Left renal pelvis (tissue), 4 donors: ENCODE measurements around the gene NUDT8. TPM values are rescaled to one million over a fixed set of nuclear protein-coding genes. Genes with fewer than 3 reads are reported as not detected.
"Not testable (repeated sequence)": the region's sequence is repeated elsewhere in the genome, so short reads cannot be mapped to it uniquely, and the experiment has no call there.

Experiments
- DNase-seq, 4 donors: peaks; one replicate each; pipeline ENCODE4 v3.0.0-alpha.2; 2013; ENCODE audit warnings: low read depth in 4 of 4, low spot score in 3 of 4
- polyA plus RNA-seq, 4 donors: library from polyadenylated mRNA; unstranded; fragments of 120-200 nt; gene quantifications; one replicate each; pipeline ENCODE4 v1.2.1, GENCODE V29; 2013; ENCODE audit not compliant: insufficient read length in 4 of 4

Gene NUDT8
- polyA plus RNA-seq, 4 donors: 3.6 to 10.1 (median 4.1) TPM

GRCh38 chr11:67644042-67644441 lies 14.3 kb upstream of the NUDT8 start:
- no peak for DNase-seq

- no peak for DNase-seq
Observed at GRCh38 chr11:67642173-67643120, 12.7 kb upstream of the NUDT8 start.

- no peak for DNase-seq
Observed at GRCh38 chr11:67641338-67642172, 11.8 kb upstream of the NUDT8 start.

DNA sequence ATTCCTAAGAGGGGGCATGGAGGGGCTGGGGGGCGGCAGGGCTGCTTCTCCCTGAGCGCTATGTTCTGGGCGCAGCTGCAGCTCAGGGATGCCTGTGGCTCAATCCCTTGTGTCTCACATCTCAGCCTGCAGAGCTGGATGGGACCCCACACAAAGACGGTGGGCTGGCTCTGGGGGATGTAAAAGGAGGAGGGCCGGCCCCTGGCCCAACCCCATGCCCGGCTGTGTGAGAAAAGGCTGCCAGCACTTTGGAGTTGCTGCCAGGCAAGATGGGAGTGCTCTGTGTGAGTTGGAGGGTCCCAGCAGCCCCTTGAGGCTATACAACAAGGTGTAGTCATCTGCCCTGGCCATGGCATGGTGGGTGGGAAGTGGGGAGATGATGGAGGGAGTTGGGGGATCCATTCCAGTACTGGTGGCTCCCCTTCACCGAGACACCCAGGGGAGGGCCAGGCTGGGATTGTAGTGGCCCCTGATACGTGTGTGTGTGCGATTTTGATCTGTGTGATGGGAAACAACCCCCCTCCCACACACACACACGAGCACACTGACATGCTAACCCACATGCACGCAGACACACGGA lies 11.1 kb upstream of the NUDT8 start:
- DNase-seq: no peak

DNA sequence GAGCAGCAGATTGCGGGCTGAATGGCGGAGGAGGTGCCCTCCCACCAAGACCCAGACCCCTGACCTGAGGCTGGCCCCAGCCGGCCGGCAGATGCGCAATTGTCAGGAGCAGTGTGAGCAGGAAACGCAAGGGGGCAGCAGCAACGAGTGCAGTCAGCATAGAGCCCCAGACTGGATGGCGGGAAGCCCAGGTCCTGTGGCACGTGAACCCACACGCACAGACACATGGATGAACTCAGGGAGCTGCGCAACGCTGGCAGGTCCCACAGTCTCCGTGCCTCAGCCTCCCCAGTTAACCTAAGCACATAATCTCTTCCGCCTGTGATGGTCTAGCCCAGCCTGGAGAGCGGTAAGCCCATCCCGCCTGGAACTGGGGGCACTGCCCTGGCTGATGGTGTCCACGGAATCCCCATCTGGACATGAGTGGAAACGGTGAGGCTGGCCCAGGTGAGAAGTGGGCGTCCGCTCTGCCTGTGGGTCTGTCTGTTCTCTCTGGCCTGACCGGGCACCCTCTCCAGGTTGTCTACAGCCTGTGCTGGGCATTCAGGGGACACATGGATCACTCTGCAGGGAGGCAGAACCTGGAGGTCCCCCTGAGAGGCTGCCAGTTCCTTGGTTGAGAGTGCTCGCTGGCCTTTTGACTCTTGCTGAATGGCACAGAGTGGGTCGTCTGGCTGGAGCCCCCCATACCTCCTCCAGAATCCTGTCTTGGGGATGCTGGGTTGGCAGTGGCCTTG lies 10.5 kb upstream of the NUDT8 start:
- DNase-seq: no peak

- DNase-seq: no peak
Observed at GRCh38 chr11:67639438-67639859, 9.7 kb upstream of the NUDT8 start, which contains the start of gene TBX10. Gene TBX10 (minus strand): TSS chr11:67639763. CDS start chr11:67639472, 291 bp downstream.

GRCh38 chr11:67638535-67639437 lies 9.0 kb upstream of the NUDT8 start:
- no peak for DNase-seq

DNA sequence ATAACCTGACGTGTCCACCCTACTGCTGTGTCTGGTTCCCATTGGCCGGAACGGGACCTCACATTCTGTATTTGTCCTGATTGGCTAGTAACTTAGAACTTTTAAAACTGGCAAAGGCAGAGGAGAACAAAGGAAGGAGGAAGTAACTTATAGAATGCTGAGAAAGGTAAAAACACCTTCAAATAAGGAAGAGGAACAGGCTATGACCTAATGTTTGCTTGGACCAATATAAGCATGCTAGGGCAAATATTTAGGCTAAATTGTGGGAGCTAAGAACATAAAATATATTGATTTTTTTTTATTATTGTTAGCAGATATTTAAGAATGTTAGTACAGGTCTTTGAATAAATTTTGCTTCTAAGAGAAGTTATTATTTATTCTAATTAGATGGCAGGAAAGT lies 7.7 kb upstream of the NUDT8 start:
- DNase-seq: not testable (repeated sequence)

DNA sequence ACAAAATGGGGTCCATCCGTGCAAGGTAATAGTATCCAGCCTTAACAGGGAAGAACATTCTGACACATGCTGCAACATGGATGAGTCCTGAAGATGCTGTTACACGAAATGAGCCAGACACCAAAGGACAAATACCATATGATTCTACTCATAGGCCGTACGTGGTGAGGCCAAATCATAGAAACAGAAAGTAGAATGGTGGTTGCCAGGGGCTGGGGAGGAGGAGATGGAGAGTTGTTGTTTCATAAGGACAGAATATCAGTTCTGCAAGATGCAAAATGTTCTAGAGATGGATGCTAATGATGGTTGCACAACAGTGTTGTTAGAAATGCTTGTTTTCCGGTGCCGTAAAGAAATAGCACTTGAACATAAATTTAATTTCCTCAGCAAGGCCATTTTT lies 7.2 kb upstream of the NUDT8 start:
- no peak for DNase-seq

- DNase-seq: no peak
Observed at GRCh38 chr11:67635231-67635521, 5.4 kb upstream of the NUDT8 start.

DNA sequence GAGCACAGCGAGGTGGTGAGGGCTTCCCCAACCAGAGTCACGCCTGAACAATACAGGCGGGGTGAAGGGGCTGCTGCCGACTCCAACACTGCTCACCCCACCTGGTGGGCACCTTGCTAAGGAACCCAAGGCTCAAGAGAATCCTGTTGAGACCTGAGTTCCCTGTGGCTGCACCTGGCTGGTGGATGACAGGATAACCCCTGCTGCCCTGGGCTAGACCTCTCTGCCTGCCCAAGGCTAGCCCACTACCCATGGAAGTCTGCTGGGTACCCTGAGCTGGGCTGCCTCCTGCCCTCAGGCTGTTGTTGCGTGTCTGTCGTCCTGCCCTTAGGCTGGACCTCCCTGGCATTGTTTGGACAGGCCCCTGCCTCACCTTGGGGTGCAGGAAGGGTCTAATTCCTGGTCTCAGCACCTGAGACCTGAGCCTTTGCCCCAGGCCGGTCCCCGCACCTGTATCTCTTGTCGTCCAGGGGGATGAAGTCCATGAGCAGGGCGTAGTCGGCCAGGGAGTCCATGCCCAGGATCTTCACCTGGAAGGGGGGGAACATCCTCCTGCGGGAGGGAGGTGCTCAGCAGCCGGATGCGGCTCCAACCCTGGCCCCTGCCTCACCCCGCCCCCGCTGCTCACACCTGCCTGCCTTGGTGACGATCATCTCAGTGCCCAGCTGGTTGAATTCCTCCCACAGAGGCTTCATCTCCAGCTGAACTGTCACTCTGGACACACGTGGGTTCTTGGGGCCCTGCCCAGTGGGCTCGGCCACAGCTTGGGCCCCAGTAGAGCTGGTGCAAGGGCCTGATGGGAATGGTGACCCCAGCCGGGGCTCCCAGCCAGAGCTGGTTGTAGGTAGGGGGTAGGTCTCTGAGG lies 4.9 kb upstream of the NUDT8 start:
- DNase-seq: no peak

DNA sequence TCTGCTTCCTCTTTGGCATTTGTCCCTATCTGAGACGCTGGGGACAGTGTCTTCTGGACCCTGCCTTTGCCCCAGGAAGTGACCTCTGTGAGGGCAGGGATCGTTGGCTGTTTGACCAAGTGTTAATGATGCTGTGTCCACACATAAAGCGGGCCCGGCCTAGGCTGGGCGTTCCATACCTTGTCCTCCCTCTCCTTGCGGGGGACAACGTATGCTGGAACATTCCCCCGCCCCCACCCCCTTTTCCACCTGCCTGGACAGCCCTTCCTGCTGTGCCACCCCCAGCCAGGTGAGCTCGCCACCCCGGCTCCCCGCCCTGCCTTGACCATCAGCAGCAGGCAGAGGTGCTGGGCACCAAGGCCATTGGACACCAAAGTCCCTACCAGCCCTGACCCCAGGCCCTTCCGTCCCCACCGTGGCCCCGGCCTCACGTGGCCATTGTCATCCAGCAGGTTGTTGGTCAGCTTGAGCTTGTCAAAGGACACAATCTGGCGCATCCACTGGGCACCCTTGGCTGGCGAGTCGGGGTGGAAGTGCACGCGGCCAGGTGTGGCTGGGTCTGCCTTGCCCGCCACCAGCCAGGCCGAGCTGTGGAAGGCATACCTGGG lies 4.1 kb upstream of the NUDT8 start:
- no peak for DNase-seq

GRCh38 chr11:67632982-67633755 lies 3.4 kb upstream of the NUDT8 start:
- no peak for DNase-seq

- DNase-seq: no peak
Observed at GRCh38 chr11:67632175-67632981, 2.6 kb upstream of the NUDT8 start.

DNA sequence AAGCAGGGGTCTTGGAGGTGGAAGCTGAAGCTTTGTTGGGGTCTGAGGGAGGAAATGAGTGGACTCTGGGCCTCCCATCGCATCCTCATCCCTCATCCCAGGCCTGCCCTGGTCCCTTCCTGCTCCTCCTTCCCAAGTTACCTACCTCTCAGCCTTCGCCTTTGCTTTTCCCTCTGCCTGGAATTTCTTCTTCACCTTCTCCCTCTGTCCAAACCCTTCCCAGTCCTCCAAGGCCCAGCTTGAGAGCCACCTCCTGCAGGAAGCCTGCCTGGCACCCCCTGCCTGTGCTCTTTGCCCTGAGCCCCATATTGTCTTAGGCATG lies 2.1 kb upstream of the NUDT8 start:
- DNase-seq: no peak

DNA sequence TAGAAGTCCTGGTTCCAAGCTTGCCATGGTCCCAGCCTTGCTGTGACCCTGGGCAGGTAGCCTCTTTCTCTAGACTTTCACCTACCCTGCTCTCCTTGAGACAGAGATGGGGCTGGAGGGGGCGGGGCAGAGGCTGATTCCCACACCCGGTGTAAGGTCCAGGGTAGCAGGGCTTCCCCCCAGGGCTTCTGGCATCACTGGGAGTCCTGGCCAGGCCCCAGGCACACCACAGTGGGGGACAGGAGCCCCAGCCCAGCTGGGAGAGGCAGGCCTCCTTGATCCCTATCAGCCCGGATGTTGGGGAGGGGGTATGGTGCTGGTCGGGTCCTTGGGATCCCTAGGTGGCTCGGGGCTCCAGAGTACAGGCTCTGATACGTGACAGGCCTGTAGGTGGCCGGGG lies 1.7 kb upstream of the NUDT8 start:
- no peak for DNase-seq

DNA sequence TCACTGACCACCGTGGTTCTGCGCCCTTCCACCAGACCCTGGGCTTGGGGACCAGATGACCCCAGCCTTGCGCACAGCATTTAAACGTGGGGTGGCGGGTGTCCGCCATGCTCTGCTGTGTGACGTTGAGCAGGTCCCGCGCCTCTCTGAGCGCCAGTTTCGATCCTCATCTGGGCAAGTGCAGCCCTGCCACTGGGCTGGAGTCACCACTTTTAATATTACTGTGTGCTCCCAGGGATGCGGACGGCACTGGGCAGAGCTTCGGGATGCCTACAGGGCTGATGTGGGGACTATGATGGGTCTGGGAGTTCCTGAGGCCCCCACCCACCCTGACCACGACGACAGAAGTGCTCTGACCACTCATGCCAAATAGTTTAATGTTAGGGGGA lies 1.2 kb upstream of the NUDT8 start:
- DNase-seq: no peak
